Measurements from ENCODE around the gene CPPED1.

DNA sequence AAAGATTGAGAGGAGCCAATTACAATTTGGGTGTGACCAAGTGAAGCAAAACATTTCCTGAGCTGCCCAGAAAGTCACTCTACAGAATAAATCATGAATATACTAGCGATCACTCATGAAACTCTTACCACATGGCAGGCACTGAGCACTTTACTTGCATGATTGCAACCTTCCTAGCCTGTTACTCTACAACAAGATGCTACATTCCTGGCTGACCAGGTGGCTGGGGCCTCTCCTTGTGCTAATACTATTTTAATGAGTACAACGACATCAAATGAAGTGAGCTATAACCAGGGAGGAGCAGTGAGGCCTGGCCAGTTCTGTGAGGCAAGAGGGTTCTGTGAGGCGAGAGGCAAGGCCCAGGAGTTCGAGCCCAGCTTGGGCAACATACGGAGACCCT, 75.2 kb downstream of the CPPED1 start:
- TF ChIP-seq POLR2AphosphoS5 (IDR thresholded peaks at IDR 0.05; ENCODE audit: borderline replicate concordance, low read depth, low read length) (no peak), FOXP2 (optimal IDR thresholded peaks at IDR 0.05; ENCODE audit: control extremely low read depth, extremely low read length, insufficient read depth) (no peak)
